ENCODE results near the gene KLHL21. TPM values are rescaled to one million over a fixed set of nuclear protein-coding genes. Genes with fewer than 3 reads are reported as not detected.
A peak's percentile ranks its signal among the peaks of the same experiment; 100 is the strongest.

KLHL21 gene
- total and polyA plus RNA-seq, 10 of the 15 experiments (the other 5 are each of a cell fraction or from before 2014, with no cell fraction given), result 0.76 to 12.2 (median 5.2) TPM

DNA sequence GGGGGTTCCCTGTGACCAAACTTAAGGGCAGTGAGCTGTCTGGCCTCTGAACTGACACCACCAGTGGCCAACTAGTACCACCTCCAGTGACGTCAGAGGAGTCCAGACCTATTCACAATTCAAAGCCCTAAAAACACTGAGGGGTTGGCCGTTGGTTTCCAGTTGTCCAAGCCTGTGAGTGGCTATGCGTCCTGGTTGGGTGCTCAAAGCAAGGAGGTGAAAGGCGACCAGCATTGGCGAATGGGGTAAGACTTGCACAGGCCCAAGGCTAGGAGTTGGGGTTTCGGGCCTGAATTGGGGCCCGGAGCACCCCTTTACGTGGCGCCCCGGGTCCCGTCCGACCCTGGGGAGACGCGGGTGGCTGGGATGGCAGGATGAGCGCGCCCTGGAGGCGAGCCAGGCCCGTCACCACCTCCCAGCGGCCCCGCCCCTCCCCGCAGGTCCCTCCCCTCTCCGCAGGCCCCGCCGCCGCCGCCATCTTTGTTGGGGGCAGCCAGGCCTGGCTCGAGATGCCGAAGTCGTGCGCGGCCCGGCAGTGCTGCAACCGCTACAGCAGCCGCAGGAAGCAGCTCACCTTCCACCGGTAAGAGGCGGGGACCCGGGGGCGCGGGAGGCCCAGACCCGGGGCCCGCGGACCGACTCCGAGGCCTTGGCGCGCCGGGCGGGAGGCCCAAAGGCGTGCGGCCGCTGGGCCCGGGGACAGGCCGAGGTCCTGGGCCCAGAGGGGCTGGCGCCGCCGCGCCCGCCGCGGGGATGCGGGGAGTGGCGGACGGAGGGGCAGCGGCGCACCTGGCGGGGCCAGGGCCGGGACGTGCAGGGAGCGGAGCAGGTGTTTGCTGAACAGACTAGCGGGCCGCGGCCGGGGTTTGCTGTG is 22.3 kb upstream of the KLHL21 start, which contains the start of gene THAP3 (continued):
- TF ChIP-seq, protein P1, sequence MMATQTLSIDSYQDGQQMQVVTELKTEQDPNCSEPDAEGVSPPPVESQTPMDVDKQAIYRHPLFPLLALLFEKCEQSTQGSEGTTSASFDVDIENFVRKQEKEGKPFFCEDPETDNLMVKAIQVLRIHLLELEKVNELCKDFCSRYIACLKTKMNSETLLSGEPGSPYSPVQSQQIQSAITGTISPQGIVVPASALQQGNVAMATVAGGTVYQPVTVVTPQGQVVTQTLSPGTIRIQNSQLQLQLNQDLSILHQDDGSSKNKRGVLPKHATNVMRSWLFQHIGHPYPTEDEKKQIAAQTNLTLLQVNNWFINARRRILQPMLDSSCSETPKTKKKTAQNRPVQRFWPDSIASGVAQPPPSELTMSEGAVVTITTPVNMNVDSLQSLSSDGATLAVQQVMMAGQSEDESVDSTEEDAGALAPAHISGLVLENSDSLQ (IDR thresholded peaks at IDR 0.05), result peak; percentile 92
- TF ChIP-seq JUND (IDR thresholded peaks at IDR 0.05; ENCODE audit: low read depth, low read length) (no peak), BACH1 (IDR thresholded peaks at IDR 0.05; ENCODE audit: borderline replicate concordance) (peak; percentile 82), GATAD2B (conservative IDR thresholded peaks at IDR 0.05; ENCODE audit: low read depth) (peak; percentile 90)
- TF ChIP-seq, protein P2, sequence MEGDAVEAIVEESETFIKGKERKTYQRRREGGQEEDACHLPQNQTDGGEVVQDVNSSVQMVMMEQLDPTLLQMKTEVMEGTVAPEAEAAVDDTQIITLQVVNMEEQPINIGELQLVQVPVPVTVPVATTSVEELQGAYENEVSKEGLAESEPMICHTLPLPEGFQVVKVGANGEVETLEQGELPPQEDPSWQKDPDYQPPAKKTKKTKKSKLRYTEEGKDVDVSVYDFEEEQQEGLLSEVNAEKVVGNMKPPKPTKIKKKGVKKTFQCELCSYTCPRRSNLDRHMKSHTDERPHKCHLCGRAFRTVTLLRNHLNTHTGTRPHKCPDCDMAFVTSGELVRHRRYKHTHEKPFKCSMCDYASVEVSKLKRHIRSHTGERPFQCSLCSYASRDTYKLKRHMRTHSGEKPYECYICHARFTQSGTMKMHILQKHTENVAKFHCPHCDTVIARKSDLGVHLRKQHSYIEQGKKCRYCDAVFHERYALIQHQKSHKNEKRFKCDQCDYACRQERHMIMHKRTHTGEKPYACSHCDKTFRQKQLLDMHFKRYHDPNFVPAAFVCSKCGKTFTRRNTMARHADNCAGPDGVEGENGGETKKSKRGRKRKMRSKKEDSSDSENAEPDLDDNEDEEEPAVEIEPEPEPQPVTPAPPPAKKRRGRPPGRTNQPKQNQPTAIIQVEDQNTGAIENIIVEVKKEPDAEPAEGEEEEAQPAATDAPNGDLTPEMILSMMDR (IDR thresholded peaks at IDR 0.05 in 2 of 3, conservative IDR thresholded peaks at IDR 0.05 in 1 of 3; ENCODE audit: control insufficient read depth in 2 of 3, extremely low read depth in 1 of 3, insufficient read depth in 1 of 3, low read depth in 3 of 3, low read length in 3 of 3), result peak in 2 of 3 experiments; percentile 27 to 38; a peak in 3 of 6 replicates
- TF ChIP-seq, protein P3, sequence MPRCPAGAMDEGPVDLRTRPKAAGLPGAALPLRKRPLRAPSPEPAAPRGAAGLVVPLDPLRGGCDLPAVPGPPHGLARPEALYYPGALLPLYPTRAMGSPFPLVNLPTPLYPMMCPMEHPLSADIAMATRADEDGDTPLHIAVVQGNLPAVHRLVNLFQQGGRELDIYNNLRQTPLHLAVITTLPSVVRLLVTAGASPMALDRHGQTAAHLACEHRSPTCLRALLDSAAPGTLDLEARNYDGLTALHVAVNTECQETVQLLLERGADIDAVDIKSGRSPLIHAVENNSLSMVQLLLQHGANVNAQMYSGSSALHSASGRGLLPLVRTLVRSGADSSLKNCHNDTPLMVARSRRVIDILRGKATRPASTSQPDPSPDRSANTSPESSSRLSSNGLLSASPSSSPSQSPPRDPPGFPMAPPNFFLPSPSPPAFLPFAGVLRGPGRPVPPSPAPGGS (IDR thresholded peaks at IDR 0.05; ENCODE audit: borderline replicate concordance, insufficient read depth, low read depth, low read length, poor library complexity, severe bottlenecking), result no peak

Data from GM12878 (cell line).